HFF-Myc (cell line): Measurements from ENCODE around the gene FNDC5.
A peak's percentile ranks its signal among the peaks of the same experiment; 100 is the strongest.

Experiments used
- DNase-seq: peaks from one replicate; pipeline ENCODE4 v3.0.0-alpha.2; 2011; ENCODE audit warnings: low read depth; ENCODE audit errors: extremely low read depth
- H3K4me3 ChIP-seq: replicated peaks from 2 replicates; pipeline ENCODE4 v1.5.1; 2011; ENCODE audit warnings: low read depth, mild to moderate bottlenecking, control low read depth, low read length
- TF ChIP-seq, protein P1 (sequence below): IDR thresholded peaks from 2 replicates; pipeline ENCODE4 v1.5.1; 2012; ENCODE audit warnings: mild to moderate bottlenecking, low read depth, low read length, control low read depth; ENCODE audit errors: missing control alignments

Gene FNDC5

GRCh38 chr1:32901823-32902534, 31.3 kb upstream of the FNDC5 start:
- DNase-seq: no peak
- peak overlapping the region; percentile 40 for H3K4me3 ChIP-seq
- TF ChIP-seq, protein P1, sequence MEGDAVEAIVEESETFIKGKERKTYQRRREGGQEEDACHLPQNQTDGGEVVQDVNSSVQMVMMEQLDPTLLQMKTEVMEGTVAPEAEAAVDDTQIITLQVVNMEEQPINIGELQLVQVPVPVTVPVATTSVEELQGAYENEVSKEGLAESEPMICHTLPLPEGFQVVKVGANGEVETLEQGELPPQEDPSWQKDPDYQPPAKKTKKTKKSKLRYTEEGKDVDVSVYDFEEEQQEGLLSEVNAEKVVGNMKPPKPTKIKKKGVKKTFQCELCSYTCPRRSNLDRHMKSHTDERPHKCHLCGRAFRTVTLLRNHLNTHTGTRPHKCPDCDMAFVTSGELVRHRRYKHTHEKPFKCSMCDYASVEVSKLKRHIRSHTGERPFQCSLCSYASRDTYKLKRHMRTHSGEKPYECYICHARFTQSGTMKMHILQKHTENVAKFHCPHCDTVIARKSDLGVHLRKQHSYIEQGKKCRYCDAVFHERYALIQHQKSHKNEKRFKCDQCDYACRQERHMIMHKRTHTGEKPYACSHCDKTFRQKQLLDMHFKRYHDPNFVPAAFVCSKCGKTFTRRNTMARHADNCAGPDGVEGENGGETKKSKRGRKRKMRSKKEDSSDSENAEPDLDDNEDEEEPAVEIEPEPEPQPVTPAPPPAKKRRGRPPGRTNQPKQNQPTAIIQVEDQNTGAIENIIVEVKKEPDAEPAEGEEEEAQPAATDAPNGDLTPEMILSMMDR: no peak

DNA sequence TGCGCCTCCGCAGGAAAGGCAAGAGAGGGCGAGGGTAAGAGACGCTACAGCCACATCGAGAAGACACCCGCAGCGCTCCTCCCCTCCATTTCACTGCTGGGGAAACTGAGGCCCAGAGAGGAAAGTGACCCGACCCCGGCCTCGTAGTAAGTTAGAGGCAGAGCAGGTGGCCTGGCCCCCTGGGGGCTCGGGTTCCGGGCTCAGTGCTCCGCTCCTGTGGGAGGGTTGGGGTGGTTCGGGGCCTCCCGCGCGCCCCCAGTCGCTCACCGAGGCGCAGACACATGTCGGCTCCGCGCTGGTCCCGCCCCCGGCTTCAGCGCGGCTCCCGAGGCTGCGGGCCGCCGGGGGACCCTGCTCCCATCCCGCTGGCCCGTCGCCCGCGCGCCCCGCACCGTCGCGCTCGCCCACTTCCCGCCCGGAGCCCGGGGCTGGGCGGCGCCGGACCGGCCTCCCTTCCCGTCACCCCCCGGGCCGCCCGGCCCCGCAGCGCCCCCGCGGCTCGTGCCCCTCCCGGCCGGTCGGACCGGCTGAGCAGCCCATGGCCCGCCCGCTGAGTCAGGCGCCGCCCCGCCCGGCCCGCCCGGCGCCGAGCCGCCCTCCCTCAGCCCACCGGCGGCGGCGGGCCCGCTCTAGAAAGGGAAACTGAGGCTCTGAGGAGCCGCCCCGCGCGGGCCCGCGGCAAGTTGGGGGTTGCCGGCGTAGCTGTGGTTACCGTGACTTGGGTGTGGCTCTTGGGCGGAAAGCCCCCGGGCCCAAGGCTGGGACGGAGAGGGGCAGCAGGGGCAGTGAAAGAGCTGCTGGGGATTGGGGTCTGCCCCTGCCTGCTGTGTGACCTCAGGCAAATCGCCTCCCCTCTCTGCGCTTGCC, 30.5 kb upstream of the FNDC5 start, which contains the start of gene TMEM54:
Gene TMEM54, minus strand, starts transcription at position 434 of the 867 bp plus-strand sequence. Its CDS starts 151 bp downstream, at position 283.
- DNase-seq: no peak
- peak within 1 kb of the TSS; percentile 40 for H3K4me3 ChIP-seq
- TF ChIP-seq, protein P1: no peak

GRCh38 chr1:32900371-32900955, 29.8 kb upstream of the FNDC5 start:
- DNase-seq: no peak
- TF ChIP-seq, protein P1: no peak

DNA sequence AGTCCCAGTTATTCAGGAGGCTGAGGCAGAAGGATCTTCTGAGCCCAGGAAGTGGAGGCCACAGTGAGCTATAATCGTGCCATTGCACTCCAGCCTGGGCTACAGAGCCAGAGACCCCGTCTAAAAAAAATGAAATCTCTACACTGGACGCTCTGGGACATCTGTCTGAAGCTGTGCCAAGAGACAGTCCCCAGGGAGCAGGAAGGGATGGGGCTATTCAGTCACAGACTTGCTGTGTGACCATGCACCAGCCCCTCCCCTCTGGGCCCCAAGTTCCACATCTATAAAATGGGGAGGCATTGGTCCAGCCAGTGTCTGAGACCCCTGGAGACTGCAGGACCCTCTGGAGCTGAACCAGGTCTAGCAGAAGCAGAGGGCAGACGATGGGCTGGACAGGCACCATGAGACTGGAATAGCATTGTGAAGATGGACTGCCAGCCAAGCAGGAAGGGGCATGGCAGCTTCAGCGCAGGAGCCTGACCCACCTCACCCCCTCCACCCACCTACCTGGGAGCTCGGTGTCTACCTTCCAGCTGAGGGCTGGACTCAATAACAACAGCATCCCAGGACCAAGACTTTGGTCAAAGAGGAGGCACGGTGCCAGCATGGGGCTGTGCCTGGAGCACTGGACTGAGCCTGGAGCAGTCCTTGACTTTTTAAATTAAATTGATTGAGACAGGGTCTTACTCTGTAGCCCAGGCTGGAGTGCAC, 29.0 kb upstream of the FNDC5 start:
- H3K4me3 ChIP-seq: no peak overlapping the region
- TF ChIP-seq, protein P1: no peak
- DNase-seq: no peak

More at GRCh38 chr1:32900371-32900955, 29.8 kb upstream of the FNDC5 start:
- H3K4me3 ChIP-seq: peak overlapping the region; percentile 36

DNA sequence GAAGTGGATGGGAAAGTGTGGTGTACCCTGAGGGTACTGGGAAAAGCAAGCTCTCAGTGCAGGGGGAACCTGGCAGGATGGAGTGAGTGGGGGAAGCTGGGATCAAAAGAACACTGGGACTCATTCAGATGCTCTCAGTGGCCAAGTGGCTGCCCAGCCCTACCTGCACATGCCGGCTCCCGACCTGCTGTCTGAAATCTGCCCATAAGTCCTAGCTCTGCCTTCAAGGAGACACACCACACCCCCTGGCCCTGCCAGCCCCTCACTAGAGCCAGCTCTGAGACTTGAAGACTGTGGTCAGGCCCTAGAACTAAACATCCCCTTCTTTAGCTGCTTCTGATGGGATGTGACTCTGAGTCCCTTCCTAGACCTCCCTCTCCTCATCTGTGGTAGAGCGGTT, 28.2 kb upstream of the FNDC5 start:
- H3K4me3 ChIP-seq: no peak overlapping the region
- no peak for DNase-seq
- TF ChIP-seq, protein P1: no peak

DNA sequence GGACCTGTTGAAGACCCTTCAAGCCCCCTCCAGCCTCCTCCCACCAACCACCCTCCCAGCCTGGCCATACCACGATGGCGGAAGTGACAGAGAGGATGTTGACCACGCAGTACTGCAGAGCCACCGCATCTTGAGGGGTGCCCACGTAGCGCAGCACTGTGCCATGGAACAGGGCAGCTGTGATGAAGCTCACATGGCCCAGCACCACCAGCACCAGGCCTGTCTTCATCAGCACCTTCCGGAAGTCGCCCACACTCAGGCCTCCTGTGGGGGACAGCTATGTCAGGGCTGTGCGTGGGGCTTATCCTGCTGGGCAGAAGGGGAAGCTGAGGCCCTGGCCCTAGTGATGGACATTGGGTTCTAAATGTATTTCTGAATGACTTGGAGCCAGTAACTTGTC, 27.3 kb upstream of the FNDC5 start:
- no peak overlapping the region for H3K4me3 ChIP-seq
- TF ChIP-seq, protein P1: no peak
- no peak for DNase-seq
